Hepatocyte (in vitro differentiated cells): ENCODE measurements around the gene KIF1C.

Experiments
- CTCF ChIP-seq: fragments of 200-600 bp; sonication (generic); IDR thresholded peaks from 2 replicates; pipeline ENCODE4 v1.5.1; 2016; ENCODE audit warnings: antibody characterized with exemption, mild to moderate bottlenecking; ENCODE audit not compliant: poor library complexity
- EZH2 ChIP-seq: fragments of 200-600 bp; sonication (generic); IDR thresholded peaks from 2 replicates; pipeline ENCODE4 v1.6.1; 2016; ENCODE audit warnings: antibody characterized with exemption, mild to moderate bottlenecking, borderline replicate concordance

- TF ChIP-seq CTCF (no peak), EZH2 (no peak)
Measured at GRCh38 chr17:4978726-4979125, 19.0 kb upstream of the KIF1C start.
